ENCODE measurements around the gene DEFB131B.
"Not testable (repeated sequence)": the region's sequence is repeated elsewhere in the genome, so short reads cannot be mapped to it uniquely, and the experiment has no call there.

The DEFB131B gene, protein sequence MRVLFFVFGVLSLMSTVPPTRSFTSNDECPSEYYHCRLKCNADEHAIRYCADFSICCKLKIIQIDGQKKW

DNA sequence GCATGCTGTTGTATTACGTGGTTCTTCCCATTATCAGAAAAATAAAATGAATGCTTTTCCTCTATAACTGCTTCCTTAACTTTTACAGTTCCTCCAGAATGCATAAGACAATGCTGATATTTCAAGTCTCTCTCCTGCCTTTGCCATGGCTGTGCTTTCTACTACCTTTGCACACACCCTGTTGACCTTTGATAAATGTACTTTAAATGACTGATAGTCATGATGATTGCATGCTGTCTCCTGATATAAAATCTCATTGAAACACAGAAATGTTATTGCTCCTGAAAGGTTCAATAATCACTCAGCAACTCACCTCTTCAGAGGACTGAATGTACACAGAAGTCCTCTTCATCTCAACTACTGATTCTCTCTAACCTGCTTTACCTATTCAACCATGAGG is at the start of gene DEFB131B:
TSS of gene DEFB131B (plus strand) at position 395 of the 400 bp plus-strand sequence. CDS start at position 395, 0 bp downstream.
- not testable (repeated sequence) for DNase-seq

DNA sequence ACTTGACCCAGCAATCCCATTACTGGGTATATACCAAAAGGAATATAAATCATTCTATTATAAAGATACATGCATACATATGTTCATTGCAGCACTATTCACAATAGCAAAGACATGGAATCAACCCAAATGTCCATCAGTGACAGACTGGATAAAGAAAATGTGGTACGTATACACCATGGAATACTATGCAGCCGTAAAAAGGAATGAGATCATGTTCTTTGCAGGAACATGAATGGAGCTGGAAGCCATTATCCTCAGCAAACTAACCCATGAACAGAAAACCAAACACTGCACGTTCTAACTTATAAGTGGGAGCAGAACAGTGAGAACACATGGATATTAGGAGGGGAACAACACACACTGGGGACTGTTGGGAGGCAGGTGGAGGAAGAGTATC is 49.0 kb upstream of the DEFB131B start:
- not testable (repeated sequence) for DNase-seq

DNA sequence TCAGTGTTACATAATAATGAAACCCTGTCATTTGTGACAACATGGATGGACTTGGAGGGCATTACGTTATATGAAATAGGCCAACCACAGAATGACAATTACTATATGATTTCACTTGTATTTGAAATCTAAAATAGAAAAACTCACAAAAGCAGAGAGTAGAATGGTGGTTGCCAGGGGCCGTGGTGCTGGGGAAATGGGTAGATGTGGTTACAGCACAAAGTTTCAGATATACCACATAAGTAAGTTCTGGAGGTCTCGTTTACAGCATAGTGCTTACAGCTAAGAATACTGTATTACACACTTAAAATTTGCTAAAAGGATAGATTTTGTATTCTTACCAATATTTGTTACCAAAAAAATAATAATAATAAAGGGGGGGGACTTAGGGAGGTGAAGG is 48.6 kb upstream of the DEFB131B start:
- not testable (repeated sequence) for DNase-seq

DNA sequence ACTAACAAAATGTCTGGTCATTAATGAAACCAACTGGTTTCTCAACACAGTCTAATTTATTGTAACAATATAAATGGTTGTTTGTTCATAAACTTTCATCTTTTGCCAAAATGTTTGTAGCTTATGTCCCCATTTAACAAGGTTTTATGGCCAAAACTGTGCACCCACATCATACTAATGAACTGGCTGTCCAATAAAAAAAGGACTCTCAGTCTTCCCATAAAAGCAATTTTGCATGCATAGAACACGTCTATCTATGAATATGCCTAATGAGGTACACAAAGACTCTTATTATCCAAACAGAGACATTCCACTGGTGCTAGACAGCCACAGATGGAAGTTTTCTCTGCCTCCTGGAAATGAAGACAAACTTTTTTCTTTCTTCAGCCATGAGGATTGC is 45.4 kb upstream of the DEFB131B start, which contains the start of gene DEFB108B:
TSS of gene DEFB108B (plus strand) at position 390 of the 400 bp plus-strand sequence. CDS start at position 390, 0 bp downstream.
- not testable (repeated sequence) for DNase-seq

DNA sequence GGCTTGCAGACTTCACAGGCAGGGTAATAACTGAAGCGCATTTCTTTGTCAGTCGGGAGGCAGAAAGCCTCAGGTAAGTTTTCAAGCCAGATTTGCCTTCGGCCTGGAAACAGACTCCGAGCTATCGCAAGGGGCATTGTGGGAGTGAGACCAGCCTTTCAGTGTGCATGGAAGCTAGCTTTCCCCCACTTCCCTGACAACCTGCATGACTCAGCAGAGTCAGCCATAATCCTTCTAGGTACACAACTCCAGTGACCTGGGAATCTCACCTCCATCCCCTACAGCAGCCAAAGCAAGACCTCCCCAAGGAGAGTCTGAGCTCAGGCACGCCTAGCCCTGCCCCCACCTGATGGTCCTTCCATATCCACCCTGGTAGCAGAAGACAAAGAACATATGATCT is 35.5 kb upstream of the DEFB131B start:
- DNase-seq = not testable (repeated sequence)

DNA sequence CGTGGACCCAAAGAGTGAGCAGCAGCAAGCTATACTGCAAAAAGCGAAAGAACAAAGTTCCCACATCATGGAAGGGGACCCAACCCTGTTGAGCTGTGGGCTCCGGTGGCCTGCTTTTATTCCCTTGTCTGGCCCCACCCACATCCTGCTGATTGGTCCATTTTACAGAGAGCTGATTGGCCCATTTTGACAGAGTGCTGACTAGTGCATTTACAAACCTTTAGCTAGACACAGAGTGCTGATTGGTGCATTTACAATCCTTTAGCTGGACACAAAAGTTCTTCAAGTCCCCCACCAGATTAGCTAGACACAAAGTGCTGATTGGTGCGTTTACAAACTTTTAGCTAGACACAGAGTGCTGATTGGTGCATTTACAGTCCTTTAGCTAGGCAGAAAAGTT is 34.9 kb upstream of the DEFB131B start:
- DNase-seq = not testable (repeated sequence)

DNA sequence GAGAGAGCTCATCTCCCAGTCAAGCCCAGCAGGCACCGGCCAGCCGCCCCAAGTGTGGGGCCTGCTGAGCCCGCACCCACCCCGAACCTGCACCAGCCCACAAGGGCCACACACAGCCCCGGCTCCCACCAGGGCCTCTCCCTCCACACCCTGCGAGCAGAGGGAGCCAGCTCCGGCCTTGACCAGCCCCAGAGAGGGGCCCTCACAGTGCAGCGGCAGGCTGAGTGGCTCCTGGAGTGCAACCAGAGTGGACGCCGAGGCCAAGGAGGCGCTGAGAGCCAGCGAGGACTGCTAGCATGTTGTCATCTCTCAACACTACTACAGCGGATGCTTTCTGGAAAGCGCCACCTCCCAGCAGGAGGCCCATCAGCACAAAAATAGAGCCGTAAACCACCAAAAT is 34.4 kb upstream of the DEFB131B start:
- DNase-seq = no peak

DNA sequence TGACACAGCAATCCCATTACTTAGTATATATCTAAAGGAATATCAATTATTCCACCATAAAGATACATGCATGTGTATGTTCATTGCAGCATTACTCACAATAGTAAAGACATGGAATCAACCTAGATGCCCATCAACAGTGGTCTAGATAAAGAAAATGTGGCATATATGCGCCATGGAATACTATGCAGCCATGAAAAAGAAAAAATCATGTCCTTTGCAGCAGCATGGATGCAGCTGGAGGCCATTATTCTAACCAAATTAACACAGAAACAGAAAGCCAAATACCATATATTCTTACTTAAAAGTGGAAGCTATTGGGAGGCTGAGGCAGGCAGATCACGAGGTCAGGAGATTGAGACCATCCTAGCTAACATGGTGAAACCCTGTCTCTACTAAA is 24.4 kb upstream of the DEFB131B start:
- not testable (repeated sequence) for DNase-seq

DNA sequence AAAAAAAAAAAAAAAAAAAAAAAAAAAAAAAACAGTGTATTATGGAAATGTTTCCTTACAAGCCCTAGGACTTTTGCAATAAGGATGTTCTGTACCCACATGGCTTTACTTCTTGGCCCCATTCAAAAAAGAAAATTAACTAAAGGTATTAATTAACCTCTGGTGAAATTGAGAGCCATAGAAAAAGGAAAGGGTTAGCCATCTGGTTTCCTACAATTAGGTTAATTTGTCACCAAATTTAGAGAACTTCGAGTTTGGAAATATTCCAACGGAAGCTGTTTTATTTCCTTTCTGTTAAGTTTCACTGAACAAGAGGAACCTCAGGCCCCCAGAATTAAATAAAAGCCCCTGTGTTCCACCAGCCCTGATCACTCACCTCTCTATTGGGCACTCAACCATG is 22.4 kb upstream of the DEFB131B start:
- DNase-seq = not testable (repeated sequence)

DNA sequence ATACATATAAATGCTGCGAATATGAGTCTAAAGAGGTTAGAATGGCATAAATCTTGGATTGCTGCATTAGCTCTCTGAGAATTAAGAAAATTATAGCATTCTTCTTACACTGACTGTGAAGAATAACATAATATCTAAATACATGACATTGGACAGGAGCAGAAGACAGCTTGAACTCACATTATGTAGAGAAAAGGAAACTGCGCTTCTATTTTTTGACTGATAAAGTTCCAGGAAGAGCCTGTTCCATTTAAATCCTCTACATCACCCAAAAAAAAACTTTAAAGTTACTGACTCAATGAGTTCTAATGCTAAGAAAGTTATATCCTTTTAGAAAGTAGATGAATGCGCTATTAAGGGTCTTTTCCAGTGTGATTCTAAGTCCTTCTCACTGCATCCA is 17.4 kb upstream of the DEFB131B start:
- not testable (repeated sequence) for DNase-seq

DNA sequence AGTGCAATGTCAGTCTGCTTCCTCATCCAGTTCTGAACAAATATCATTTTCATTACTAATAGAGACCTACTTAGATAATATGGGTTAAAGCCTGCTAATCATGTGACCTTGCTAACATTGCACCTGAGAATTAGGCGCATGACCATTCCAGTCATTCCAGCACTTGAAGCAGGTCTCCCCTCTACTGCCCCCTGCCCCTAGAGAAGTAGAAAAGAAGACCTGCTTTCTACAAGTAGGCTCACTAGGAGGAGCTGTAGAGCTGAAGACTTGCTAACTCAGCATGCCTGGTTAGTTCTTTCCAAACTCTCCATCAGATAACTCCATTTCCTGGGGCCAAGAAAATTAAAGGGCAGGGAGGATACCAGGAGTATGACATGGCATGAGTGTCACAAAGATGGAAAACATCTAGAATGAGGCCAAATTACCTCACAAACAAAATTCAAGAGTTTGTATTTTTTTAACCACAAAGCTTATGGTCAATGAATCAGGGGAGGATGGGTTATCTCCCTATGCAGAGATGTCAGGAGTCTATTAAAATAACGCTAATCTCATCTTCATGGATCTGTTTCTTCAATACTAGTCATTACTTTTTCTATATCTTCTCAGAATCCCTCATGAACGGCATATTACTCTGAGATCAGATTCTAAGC is 14.2 kb upstream of the DEFB131B start:
- not testable (repeated sequence) for DNase-seq

DNA sequence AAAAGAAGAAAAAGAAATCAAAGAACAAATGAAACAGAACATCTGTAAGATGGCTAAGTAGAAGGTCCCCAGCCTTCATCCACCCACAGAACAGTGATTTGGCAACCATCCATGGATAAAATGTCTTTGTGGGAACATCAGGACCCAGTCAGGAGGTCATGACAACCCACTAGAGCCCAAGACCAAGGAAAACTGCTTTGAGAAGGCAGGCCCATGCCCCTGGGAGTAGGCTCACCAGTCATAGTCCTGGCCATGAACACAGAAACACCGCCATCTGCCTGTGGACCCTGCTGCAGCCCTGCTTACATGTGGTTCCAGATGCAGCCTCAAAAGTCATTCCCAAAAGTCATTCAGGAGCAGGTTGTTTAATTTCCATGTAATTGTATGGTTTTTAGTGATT is 11.0 kb upstream of the DEFB131B start:
- not testable (repeated sequence) for DNase-seq

DNA sequence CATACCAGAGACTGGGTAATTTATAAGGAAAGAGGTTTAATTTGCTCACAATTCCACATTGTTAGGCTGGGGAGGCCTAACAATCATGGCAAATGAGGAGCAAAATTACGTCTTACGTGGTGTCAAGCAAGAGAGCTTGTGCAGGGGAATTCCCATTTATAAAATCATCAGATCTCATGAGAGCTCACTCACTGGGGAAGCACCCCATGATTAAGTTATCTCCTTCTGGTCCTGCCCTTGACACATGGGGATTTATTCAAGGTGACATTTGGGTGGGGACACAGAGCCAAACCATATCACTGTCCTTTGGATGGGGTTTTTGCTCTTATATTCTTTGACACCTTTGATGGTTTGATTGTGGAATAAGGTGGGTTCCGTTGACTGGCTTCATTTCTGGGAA is 8.3 kb upstream of the DEFB131B start:
- DNase-seq = not testable (repeated sequence)

DNA sequence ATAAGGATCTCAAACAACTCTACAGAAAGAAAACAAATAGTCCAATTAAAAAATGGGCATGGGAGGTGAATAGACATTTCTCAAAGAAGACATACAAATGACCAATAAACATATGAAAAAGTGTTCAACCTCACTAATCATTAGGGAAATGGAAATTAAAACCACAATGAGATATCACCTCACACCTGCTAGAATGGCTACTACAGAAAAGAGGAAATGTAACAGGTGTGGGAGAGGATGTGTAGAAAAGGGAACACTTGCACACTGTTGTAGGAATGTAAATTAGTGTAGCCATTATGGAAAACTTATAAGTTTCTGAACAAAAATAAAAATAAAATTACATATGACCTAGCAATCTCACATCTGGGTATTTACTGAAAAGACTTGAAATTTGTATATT is 7.6 kb upstream of the DEFB131B start:
- DNase-seq = not testable (repeated sequence)

DNA sequence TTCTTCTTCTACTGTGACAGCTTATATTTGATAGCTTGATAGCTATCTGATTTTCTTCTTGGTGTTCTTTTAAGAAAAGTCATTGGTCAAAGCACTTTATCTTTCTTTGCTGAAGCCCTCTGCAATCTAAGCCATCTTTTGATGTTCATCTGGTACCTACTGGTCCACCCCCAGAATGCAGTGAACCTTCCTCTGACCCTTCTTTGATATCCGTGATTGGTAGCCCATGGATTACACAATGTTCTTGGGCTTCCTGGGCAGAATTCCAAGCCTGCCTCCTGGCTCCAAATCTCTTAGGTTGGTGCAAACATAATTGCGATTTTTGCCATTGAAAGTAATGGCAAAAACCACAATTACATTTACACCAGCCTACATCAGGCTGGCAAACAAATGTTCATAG is 2.0 kb upstream of the DEFB131B start:
- DNase-seq = not testable (repeated sequence)

DNA sequence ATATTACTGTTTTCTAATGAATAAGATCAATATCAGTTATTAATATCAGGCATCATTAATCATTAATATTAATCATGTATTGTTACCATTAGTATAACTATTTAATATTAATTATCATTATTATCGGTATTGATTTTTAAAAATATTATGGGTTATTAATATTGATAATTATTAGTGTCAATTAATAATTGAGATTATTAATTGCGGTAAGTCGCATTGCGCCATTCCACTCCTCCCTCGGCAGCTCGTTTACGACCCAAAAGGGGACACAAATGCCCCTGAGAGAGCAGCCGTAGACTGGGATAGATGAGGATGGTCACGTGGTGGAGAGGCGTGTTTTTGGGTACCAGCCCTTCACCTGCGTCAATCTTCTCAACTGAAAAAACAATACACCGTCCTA is 7.6 kb downstream of the DEFB131B start:
- DNase-seq = not testable (repeated sequence)

DNA sequence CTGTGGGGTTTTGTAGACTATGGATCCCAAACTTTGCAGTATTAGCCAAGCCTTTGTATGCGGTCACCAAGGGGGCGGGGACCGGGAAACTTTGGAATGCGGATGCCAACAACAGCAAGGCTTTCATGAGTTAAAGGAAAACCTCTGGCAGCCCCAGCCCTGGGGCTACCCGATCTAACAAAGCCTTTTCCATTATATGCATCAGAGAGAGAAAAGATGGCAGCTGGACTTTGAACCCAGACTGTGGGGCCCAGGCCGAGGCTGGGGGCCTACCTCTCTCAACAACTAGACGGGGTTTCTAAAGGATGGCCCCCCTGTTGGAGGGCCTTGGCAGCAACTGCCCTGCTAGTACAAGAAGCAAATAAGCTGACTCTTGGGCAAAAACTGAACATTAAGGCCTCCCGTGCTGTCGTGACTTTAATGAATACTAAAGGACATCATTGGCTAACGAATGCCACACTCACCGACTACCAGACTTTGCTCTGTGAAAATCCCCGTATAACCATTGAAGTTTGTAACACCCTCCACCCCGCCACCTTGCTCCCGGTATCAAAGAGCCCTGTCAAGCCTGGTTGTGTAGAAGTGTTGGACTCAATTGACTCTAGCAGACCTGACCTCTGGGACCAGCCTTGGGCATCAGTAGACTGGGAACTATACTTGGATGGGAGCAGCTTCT is 10.2 kb downstream of the DEFB131B start:
- DNase-seq = not testable (repeated sequence)

DNA sequence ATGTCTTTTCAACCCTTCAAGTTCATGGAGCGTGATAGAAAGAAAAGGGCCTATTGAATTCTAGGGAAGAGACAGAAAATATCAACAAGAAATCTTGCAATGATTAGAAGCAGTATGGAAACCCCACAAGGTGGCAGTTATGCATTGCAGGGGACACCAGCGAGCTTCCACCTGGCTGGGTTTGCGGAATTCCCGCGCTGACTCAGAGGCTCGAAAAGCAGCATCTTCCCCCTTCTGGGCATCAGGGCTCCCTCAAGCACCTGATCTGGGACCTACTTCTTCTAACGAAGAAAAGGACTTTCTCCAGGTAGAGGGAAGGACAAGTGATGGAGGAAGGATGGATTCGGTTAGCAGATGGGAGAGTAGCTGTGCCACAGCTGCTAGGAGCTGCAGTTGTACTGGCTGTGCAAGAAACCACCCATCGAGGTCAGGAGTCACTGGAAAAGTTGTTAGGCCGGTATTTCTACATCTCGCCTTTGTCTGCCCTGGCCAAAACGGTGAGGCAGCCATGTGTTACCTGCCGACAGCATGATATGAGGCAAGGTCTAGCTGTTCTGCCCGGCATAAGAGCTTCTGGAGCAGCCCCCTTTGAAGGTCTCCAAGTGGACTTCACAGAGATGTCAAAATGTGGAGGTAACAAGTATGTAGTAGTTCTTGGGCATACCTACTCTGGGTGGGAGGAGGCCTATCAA is 11.1 kb downstream of the DEFB131B start:
- DNase-seq = not testable (repeated sequence)

DNA sequence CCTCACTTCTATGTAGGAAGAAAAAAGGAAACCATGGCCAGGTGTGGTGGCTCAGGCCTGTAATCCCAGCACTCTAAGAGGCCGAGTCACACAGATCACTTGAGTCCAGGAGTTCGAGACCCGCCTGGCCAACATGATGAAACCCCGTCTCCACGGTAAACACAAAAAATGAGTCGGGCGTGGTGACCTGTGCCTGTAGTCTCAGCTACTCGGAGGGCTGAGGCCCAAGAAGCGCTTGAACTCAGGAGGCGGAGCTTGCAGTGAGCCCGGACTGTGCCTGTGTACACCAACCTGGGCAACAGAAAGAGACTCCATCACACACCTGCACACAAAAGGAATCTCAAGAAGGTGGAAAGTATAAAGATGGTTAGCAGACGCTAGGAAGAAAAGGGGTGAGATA is 17.7 kb downstream of the DEFB131B start:
- DNase-seq = no peak

DNA sequence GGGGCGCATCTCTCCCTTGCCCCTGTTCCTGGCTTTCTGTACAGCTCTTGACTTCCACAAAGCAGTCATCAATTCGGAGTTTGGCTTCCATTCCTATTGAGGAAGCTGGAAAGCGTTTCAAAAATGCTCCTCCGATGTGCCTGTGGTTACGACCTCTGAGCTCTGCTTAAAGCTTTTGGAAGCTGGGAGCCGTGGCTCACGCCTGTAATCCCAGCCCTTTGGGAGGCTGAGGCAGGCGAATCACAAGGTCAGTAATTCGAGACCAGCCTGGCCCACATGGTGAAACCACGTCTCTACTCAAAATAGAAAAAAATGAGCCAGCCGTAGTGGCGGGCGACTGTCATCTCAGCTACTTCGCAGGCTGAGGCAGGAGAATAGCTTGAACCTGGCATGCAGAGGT is 22.9 kb downstream of the DEFB131B start:
- not testable (repeated sequence) for DNase-seq

DNA sequence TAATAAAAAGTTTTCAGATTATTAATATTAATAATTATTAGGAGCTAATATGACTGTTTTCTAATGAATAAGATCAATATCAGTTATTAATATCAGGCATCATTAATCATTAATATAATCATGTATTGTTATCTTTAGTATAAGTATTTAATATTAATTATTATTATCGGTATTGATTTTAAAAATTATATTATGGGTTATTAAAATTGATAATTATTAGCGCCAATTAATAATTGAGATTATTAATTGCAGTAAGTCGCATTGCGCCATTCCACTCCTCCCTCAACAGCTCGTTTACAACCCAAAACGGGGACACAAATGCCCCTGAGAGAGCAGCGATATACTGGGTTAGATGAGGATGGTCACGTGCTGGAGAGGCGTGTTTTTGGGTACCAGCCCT is 30.0 kb downstream of the DEFB131B start:
- DNase-seq = no peak

DNA sequence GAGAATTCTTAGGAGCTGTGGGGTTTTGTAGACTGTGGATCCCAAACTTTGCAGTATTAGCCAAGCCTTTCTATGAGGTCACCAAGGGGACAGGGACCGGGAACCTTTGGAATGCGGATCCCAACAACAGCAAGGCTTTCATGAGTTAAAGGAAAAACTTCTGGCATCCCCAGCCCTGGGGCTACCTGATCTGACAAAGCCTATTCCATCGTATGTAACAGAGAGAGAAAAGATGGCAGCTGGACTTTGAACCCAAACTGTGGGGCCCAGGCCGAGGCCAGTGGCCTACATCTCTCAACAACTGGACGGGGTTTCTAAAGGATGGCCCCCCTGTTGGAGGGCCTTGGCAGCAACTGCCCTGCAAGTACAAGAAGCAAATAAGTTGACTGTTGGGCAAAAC is 32.5 kb downstream of the DEFB131B start:
- DNase-seq = not testable (repeated sequence)

DNA sequence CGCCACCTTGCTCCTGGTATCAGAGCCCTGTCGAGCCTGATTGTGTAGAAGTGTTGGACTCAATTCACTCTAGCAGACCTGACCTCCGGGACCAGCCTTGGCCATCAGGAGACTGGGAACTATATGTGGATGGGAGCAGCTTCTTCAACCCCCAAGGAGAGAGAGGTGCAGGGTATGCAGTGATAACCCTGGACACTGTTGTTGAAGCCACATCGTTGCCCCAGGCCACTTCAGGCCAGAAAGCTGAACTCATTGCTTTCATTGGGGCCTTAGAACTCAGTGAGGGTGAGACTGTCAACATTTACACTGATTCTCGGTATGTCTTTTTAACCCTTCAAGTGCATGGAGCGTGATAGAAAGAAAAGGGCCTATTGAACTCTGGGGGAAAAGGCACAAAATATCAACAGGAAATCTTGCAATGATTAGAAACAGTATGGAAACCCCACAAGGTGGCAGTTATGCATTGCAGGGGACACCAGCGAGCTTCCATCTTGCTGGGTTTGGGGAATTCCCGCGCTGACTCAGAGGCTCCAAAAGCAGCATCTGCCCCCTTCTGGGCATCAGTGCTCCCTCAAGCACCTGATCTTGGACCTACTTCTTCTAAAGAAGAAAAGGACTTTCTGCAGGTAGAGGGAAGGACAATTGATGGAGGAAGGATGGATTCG is 33.2 kb downstream of the DEFB131B start:
- peak; percentile 73 for DNase-seq

All from stimulated activated naive CD4-positive, alpha-beta T cell treated with Interleukin-2 at 50 U/mL for 16 hours (primary cell).